HL-60 (cell line): ENCODE measurements around the gene NSFL1C.

Experiments
- DNase-seq, 2 experiments: peaks; one replicate each; pipeline ENCODE4 v3.0.0-alpha.2; 2010 to 2020; ENCODE audit warnings: low read depth in 1 of 2, low spot score in 1 of 2
- H3K27ac ChIP-seq: fragments of 250-450 bp; sonication (Bioruptor Pico); replicated peaks from 2 replicates; pipeline ENCODE4 v1.5.1; 2020; ENCODE audit warnings: mild to moderate bottlenecking, moderate library complexity
- H3K27me3 ChIP-seq: fragments of 250-450 bp; sonication (Bioruptor Pico); 2 replicates; pipeline ENCODE4 v1.5.1; 2021; ENCODE audit warnings: mild to moderate bottlenecking, moderate library complexity; ENCODE audit not compliant: insufficient read depth, poor library complexity, severe bottlenecking
- H3K4me3 ChIP-seq: replicated peaks from 2 replicates; pipeline ENCODE4 v1.5.1; 2011; ENCODE audit warnings: mild to moderate bottlenecking, control low read depth, low read length; ENCODE audit not compliant: insufficient read depth
- GABPA ChIP-seq: IDR thresholded peaks from 2 replicates; pipeline ENCODE4 v1.6.1; 2012; ENCODE audit warnings: low read depth
- POLR2AphosphoS5 ChIP-seq: IDR thresholded peaks from 2 replicates; pipeline ENCODE4 v1.6.1; 2012; ENCODE audit warnings: low read depth
- SPI1 ChIP-seq: IDR thresholded peaks from 2 replicates; pipeline ENCODE4 v1.6.1; 2012; ENCODE audit warnings: low read depth, mild to moderate bottlenecking, borderline replicate concordance
- TF ChIP-seq, protein P1 (sequence below): IDR thresholded peaks from one replicate; pipeline ENCODE4 v1.5.1; 2011; ENCODE audit warnings: low read length, control low read depth, inconsistent platforms; ENCODE audit not compliant: insufficient read depth
- TF ChIP-seq, protein P2 (sequence below): IDR thresholded peaks from 2 replicates; pipeline ENCODE4 v1.6.1; 2012; ENCODE audit warnings: low read depth; ENCODE audit not compliant: insufficient replicate concordance

Gene NSFL1C

GRCh38 chr20:1467082-1467354 lies 369 bp upstream of the NSFL1C start:
- Histone ChIP-seq H3K4me3 (peak overlapping the region; percentile 33), H3K27ac (peak overlapping the region; percentile 95), H3K27me3 (no peaks in the 10 kb centered on the region)
- TF ChIP-seq, protein P1, sequence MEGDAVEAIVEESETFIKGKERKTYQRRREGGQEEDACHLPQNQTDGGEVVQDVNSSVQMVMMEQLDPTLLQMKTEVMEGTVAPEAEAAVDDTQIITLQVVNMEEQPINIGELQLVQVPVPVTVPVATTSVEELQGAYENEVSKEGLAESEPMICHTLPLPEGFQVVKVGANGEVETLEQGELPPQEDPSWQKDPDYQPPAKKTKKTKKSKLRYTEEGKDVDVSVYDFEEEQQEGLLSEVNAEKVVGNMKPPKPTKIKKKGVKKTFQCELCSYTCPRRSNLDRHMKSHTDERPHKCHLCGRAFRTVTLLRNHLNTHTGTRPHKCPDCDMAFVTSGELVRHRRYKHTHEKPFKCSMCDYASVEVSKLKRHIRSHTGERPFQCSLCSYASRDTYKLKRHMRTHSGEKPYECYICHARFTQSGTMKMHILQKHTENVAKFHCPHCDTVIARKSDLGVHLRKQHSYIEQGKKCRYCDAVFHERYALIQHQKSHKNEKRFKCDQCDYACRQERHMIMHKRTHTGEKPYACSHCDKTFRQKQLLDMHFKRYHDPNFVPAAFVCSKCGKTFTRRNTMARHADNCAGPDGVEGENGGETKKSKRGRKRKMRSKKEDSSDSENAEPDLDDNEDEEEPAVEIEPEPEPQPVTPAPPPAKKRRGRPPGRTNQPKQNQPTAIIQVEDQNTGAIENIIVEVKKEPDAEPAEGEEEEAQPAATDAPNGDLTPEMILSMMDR = no peak
- no peak for TF ChIP-seq POLR2AphosphoS5
- no peak for TF ChIP-seq GABPA
- no peak for DNase-seq

DNA sequence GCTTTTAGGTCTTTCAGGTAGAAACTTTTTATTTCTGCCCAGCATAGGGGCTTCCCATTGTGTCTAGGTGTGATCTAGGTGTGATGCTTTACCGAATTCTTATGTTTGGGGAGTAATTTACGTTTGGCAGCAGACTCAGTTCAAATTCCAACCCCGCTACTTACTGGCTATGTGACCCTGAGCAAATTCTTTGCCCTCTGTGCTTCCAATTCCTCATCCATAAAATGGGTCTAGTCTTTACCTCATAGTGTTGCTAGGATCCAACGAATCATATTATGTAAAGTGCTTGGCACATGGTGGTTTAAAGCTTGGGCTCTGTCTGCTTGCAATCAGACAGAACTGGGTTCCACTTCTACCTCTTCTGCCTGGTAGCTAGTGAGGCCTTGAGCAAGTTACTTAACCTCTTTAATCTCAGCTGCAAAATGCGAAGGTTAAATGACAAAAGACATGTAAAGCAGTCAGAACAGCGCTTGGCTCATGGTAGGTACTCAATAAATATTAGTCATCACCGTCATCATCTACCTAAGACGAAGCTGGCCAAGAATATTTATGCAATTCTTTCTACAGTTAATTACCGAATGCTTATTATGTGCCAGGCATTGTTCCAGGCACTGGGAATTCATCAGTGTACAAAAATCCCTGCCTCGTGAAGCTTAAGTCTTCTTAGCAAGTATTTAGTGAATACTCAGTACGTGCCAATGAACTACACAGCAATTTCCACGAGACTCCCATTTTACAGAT lies 1.0 kb downstream of the NSFL1C start:
- no peaks in the 10 kb centered on the region for H3K27me3 ChIP-seq
- peak overlapping the region; percentile 95 for H3K27ac ChIP-seq
- TF ChIP-seq, protein P1 = no peak
- TF ChIP-seq SPI1 (no peak), GABPA (no peak), POLR2AphosphoS5 (no peak)
- TF ChIP-seq, protein P2, sequence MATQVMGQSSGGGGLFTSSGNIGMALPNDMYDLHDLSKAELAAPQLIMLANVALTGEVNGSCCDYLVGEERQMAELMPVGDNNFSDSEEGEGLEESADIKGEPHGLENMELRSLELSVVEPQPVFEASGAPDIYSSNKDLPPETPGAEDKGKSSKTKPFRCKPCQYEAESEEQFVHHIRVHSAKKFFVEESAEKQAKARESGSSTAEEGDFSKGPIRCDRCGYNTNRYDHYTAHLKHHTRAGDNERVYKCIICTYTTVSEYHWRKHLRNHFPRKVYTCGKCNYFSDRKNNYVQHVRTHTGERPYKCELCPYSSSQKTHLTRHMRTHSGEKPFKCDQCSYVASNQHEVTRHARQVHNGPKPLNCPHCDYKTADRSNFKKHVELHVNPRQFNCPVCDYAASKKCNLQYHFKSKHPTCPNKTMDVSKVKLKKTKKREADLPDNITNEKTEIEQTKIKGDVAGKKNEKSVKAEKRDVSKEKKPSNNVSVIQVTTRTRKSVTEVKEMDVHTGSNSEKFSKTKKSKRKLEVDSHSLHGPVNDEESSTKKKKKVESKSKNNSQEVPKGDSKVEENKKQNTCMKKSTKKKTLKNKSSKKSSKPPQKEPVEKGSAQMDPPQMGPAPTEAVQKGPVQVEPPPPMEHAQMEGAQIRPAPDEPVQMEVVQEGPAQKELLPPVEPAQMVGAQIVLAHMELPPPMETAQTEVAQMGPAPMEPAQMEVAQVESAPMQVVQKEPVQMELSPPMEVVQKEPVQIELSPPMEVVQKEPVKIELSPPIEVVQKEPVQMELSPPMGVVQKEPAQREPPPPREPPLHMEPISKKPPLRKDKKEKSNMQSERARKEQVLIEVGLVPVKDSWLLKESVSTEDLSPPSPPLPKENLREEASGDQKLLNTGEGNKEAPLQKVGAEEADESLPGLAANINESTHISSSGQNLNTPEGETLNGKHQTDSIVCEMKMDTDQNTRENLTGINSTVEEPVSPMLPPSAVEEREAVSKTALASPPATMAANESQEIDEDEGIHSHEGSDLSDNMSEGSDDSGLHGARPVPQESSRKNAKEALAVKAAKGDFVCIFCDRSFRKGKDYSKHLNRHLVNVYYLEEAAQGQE = no peak
- peak overlapping the region; percentile 96 for H3K4me3 ChIP-seq
- DNase-seq = no peak

DNA sequence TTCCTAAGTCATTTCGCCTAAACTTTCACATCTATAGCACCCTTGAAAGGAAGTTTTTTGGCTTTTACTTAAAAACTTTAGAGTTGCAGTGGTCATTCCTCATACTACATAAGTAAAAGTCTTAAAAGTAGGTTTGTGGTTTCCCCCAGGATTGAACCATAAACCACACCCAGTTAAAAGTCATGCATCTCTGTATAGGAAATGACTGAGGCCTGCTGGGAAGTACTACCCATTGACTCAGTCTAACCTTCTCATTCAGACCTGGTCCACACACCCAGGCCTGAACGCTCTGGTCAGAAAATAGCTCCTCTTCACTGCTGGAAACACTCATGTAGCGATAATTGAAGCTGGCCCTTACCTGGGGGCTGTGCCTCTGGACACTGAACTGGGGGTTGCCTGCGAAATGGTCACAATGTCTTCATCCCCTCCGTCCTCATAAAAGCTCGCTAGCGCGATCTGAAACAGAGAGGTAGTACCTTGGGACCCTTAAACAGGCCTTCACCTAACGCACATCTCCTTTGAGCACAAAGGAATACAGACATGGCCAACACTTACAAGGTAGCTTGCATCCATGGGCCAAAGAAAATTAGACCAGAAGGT lies 2.6 kb downstream of the NSFL1C start:
- Histone ChIP-seq H3K27me3 (no peaks in the 10 kb centered on the region), H3K27ac (no peak overlapping the region), H3K4me3 (no peak overlapping the region)
- no peak for DNase-seq
- TF ChIP-seq SPI1 (no peak), POLR2AphosphoS5 (no peak), GABPA (no peak)
- TF ChIP-seq, protein P1 = no peak
- TF ChIP-seq, protein P2 = no peak
